ENCODE measurements around the gene KRTAP4-5. TPM values are rescaled to one million over a fixed set of nuclear protein-coding genes. Genes with fewer than 3 reads are reported as not detected.

KRTAP4-5 gene
- total and polyA plus RNA-seq, 2 of the 13 experiments (the other 11 are each of a cell fraction or from before 2014, with no cell fraction given), result not detected

DNA sequence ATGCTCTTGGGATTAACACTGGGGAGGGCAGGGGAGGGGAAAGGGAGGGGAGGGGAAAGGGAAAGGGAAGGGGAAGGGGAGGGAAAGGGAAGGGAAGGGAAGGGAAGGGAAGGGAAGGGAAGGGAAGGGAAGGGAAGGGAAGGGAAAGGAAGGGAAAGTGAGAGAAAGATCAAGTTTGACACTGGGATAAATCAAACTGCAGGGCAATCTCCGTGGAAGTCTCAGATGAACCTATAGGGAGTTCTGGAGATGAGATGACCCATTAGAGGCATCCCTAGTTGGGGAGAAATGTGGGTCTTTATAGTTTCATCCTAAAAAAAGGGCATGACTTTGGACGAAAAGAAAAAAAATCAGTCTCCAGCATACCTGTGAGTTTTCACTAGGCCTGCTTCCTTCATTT, 27.9 kb downstream of the KRTAP4-5 start (continued):
- TF ChIP-seq, protein P1, sequence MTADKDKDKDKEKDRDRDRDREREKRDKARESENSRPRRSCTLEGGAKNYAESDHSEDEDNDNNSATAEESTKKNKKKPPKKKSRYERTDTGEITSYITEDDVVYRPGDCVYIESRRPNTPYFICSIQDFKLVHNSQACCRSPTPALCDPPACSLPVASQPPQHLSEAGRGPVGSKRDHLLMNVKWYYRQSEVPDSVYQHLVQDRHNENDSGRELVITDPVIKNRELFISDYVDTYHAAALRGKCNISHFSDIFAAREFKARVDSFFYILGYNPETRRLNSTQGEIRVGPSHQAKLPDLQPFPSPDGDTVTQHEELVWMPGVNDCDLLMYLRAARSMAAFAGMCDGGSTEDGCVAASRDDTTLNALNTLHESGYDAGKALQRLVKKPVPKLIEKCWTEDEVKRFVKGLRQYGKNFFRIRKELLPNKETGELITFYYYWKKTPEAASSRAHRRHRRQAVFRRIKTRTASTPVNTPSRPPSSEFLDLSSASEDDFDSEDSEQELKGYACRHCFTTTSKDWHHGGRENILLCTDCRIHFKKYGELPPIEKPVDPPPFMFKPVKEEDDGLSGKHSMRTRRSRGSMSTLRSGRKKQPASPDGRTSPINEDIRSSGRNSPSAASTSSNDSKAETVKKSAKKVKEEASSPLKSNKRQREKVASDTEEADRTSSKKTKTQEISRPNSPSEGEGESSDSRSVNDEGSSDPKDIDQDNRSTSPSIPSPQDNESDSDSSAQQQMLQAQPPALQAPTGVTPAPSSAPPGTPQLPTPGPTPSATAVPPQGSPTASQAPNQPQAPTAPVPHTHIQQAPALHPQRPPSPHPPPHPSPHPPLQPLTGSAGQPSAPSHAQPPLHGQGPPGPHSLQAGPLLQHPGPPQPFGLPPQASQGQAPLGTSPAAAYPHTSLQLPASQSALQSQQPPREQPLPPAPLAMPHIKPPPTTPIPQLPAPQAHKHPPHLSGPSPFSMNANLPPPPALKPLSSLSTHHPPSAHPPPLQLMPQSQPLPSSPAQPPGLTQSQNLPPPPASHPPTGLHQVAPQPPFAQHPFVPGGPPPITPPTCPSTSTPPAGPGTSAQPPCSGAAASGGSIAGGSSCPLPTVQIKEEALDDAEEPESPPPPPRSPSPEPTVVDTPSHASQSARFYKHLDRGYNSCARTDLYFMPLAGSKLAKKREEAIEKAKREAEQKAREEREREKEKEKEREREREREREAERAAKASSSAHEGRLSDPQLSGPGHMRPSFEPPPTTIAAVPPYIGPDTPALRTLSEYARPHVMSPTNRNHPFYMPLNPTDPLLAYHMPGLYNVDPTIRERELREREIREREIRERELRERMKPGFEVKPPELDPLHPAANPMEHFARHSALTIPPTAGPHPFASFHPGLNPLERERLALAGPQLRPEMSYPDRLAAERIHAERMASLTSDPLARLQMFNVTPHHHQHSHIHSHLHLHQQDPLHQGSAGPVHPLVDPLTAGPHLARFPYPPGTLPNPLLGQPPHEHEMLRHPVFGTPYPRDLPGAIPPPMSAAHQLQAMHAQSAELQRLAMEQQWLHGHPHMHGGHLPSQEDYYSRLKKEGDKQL (CRISPR knock-in tag; IDR thresholded peaks at IDR 0.05; ENCODE audit: low read depth), result no peak
- TF ChIP-seq RAD51 (IDR thresholded peaks at IDR 0.05; ENCODE audit: borderline replicate concordance) (no peak), ETV6 (CRISPR knock-in tag; conservative IDR thresholded peaks at IDR 0.05) (no peak), BCLAF1 (IDR thresholded peaks at IDR 0.05) (no peak), PCBP2 (optimal IDR thresholded peaks at IDR 0.05; ENCODE audit: low read depth, low read length, poor library complexity, severe bottlenecking) (peak; percentile 85), CTCF (CRISPR knock-in tag; IDR thresholded peaks at IDR 0.05) (no peak), STAT5B (CRISPR knock-in tag; IDR thresholded peaks at IDR 0.05) (no peak), ZNF775 (CRISPR knock-in tag; IDR thresholded peaks at IDR 0.05; ENCODE audit: borderline replicate concordance) (no peak), REPIN1 (CRISPR knock-in tag; IDR thresholded peaks at IDR 0.05; ENCODE audit: borderline replicate concordance, low read depth) (no peak), ZNF550 (CRISPR knock-in tag; IDR thresholded peaks at IDR 0.05; ENCODE audit: borderline replicate concordance) (no peak), REL (CRISPR knock-in tag; conservative IDR thresholded peaks at IDR 0.05) (no peak), PCBP1 (IDR thresholded peaks at IDR 0.05; ENCODE audit: borderline replicate concordance, low read depth, low read length) (peak; percentile 90), ZNF839 (CRISPR knock-in tag; IDR thresholded peaks at IDR 0.05; ENCODE audit: borderline replicate concordance) (no peak), JUND (CRISPR knock-in tag; IDR thresholded peaks at IDR 0.05) (no peak), ZNF773 (CRISPR knock-in tag; IDR thresholded peaks at IDR 0.05; ENCODE audit: borderline replicate concordance) (no peak), DMAP1 (CRISPR knock-in tag; IDR thresholded peaks at IDR 0.05) (no peak)
- TF ChIP-seq, protein P2, sequence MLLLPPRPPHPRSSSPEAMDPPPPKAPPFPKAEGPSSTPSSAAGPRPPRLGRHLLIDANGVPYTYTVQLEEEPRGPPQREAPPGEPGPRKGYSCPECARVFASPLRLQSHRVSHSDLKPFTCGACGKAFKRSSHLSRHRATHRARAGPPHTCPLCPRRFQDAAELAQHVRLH (CRISPR knock-in tag; IDR thresholded peaks at IDR 0.05; ENCODE audit: borderline replicate concordance, low read depth), result no peak
- TF ChIP-seq, protein P3, sequence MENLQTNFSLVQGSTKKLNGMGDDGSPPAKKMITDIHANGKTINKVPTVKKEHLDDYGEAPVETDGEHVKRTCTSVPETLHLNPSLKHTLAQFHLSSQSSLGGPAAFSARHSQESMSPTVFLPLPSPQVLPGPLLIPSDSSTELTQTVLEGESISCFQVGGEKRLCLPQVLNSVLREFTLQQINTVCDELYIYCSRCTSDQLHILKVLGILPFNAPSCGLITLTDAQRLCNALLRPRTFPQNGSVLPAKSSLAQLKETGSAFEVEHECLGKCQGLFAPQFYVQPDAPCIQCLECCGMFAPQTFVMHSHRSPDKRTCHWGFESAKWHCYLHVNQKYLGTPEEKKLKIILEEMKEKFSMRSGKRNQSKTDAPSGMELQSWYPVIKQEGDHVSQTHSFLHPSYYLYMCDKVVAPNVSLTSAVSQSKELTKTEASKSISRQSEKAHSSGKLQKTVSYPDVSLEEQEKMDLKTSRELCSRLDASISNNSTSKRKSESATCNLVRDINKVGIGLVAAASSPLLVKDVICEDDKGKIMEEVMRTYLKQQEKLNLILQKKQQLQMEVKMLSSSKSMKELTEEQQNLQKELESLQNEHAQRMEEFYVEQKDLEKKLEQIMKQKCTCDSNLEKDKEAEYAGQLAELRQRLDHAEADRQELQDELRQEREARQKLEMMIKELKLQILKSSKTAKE (CRISPR knock-in tag; IDR thresholded peaks at IDR 0.05; ENCODE audit: borderline replicate concordance), result no peak

Data from HepG2 (cell line).